ENCODE measurements around the gene ERG. TPM values are rescaled to one million over a fixed set of nuclear protein-coding genes. Genes with fewer than 3 reads are reported as not detected.

Gene ERG
- total RNA-seq, 1 experiment from 2014 or later, result 0.11 TPM

DNA sequence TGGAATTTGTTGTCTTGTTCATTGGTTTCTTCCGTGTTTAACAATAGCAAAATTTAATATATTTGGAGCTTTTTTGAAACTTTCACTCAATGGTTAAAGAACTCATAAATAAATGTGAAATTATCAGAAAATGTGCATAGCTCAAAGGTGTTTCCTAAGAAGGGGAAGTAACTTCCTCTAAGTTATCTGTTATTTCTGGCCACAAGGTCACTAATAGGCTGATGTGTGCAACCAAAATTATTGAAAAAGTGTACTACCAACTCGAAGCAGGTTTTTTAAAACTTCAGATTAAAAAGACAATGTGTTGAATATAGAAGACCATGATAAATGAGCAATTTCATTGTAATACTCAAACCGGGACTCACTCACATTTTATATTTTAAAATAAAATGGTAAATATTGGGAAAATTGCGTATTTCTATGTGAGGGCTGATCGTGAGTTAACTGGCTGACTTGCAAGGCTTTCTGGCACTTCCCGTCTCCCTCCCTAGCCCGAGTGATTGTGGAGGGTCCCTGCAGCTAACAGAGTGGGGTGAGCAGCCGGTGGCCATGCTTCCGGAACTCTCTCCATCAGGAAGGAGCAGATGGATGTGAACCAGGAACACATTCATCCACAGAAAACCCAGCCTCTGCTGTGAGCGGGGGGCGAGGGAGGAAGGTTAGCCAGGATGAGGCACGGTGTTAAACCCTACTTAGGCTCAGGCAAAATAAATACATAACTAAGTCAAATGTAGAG is 96.9 kb downstream of the ERG start:
- no peak overlapping the region for H3K14ac ChIP-seq (ENCODE audit: insufficient read depth, low read length)
- no peak overlapping the region for H2BK120ac ChIP-seq (ENCODE audit: low read depth, low read length, poor library complexity, severe bottlenecking)
- TF ChIP-seq, protein P1, sequence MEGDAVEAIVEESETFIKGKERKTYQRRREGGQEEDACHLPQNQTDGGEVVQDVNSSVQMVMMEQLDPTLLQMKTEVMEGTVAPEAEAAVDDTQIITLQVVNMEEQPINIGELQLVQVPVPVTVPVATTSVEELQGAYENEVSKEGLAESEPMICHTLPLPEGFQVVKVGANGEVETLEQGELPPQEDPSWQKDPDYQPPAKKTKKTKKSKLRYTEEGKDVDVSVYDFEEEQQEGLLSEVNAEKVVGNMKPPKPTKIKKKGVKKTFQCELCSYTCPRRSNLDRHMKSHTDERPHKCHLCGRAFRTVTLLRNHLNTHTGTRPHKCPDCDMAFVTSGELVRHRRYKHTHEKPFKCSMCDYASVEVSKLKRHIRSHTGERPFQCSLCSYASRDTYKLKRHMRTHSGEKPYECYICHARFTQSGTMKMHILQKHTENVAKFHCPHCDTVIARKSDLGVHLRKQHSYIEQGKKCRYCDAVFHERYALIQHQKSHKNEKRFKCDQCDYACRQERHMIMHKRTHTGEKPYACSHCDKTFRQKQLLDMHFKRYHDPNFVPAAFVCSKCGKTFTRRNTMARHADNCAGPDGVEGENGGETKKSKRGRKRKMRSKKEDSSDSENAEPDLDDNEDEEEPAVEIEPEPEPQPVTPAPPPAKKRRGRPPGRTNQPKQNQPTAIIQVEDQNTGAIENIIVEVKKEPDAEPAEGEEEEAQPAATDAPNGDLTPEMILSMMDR (conservative IDR thresholded peaks at IDR 0.05), result no peak
- Mint-ChIP-seq H3K36me3 (ENCODE audit: insufficient read depth in 1 of 3, low read depth in 3 of 3) (no peaks in the 10 kb centered on the region), H3K9me3 (no peaks in the 10 kb centered on the region), H3K4me1 (peaks cover 8 to 11% of the 10 kb centered on the region in 2 experiments), H3K4me3 (no peak overlapping the region), H3K27me3 (ENCODE audit: low read depth) (no peaks in the 10 kb centered on the region; the same call in 1 of the 2 replicates), H3K27ac (no peak overlapping the region)
- H3K18ac ChIP-seq (ENCODE audit: insufficient read length, low read depth, low read length), result no peak overlapping the region
- no peaks in the 10 kb centered on the region for H3K9me3 ChIP-seq (ENCODE audit: control insufficient read depth, low read depth, low read length)
- no peak overlapping the region for H2BK12ac ChIP-seq (ENCODE audit: insufficient read length, low read depth, low read length)
- H4K5ac ChIP-seq (ENCODE audit: insufficient read length, low read depth, low read length), result no peak overlapping the region
- H2BK20ac ChIP-seq (ENCODE audit: low read depth, low read length, poor library complexity, severe bottlenecking), result no peak overlapping the region
- no peak overlapping the region for H3K9ac ChIP-seq (ENCODE audit: extremely low read depth, insufficient read length, low read length)
- no peak overlapping the region for H3T11ph ChIP-seq (ENCODE audit: low read length)
- H3K4ac ChIP-seq (ENCODE audit: low read depth, low read length), result no peak overlapping the region
- no peaks in the 10 kb centered on the region for H3K4me1 ChIP-seq (ENCODE audit: insufficient read depth, low read length)
- no peak for DNase-seq
- no peak overlapping the region for H3K23ac ChIP-seq (ENCODE audit: insufficient read length, low read depth, low read length)
- H3K23me2 ChIP-seq (ENCODE audit: insufficient read length, low read depth, low read length, poor library complexity, severe bottlenecking), result no peaks in the 10 kb centered on the region
- no peak overlapping the region for H2BK15ac ChIP-seq (ENCODE audit: low read depth, low read length)
- H4K8ac ChIP-seq (replicated peaks; ENCODE audit: insufficient read length, low read depth, low read length), result no peak overlapping the region
- no peak overlapping the region for H3K27ac ChIP-seq (ENCODE audit: insufficient read length, low read depth, low read length)
- H2BK5ac ChIP-seq (ENCODE audit: insufficient read length, low read length), result no peak overlapping the region
- WGBS (ENCODE audit: extremely low coverage, insufficient read length, low lambda C conversion rate), result no CpG with 5 or more reads among the region's 12 CpGs
- H2AK5ac ChIP-seq (ENCODE audit: insufficient read length, low read length), result no peak overlapping the region
- no peak overlapping the region for H2AFZ ChIP-seq (ENCODE audit: low read length)
- H3K4me2 ChIP-seq (ENCODE audit: insufficient read depth, insufficient read length, low read length), result no peak overlapping the region
- H4K20me1 ChIP-seq (ENCODE audit: control insufficient read depth, insufficient read depth, insufficient read length), result no peaks in the 10 kb centered on the region
- no peaks in the 10 kb centered on the region for H3K79me2 ChIP-seq (ENCODE audit: insufficient read depth, low read length)
- no peaks in the 10 kb centered on the region for H3K79me1 ChIP-seq (ENCODE audit: insufficient read depth, low read depth, low read length, poor library complexity, severe bottlenecking)
- no peaks in the 10 kb centered on the region for H3K27me3 ChIP-seq (ENCODE audit: insufficient read depth, low read length)
- H3K56ac ChIP-seq (ENCODE audit: insufficient read length, low read depth, low read length), result no peak overlapping the region
- no peak overlapping the region for H4K91ac ChIP-seq (ENCODE audit: insufficient read length, low read depth, low read length)

Data from H9 (cell line).